Measurements from ENCODE around the gene PRKAR2B.

- TF ChIP-seq POLR2A (IDR thresholded peaks at IDR 0.05) (no peak), CTCF (IDR thresholded peaks at IDR 0.05) (no peak), EP300 (IDR thresholded peaks at IDR 0.05) (no peak)
Observed at GRCh38 chr7:107023522-107024151, 20.9 kb upstream of the PRKAR2B start.
